ENCODE data around the gene HMGN5.

The HMGN5 gene

GRCh38 chrX:81114757-81115156, 87.0 kb downstream of the HMGN5 start:
- DNase-seq = no peak

DNA sequence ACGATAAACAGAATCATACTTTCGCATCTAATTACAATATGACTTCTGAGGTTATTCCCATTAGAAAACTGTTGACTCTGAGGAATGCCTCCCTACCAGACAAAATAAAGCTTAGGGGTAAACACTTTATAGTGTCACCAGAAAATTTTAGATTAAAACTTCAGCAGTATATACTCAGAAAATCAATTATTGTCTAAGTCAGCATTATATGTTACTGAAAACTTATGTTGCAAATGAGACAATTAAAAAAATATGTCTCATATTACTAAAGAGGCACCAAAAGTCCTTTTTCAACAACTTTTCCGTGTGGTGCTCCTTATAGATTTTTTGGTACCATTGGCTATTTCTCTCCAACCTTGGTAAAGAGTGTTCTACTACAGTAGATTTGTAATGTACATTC, 91.4 kb downstream of the HMGN5 start:
- DNase-seq = no peak

DNA sequence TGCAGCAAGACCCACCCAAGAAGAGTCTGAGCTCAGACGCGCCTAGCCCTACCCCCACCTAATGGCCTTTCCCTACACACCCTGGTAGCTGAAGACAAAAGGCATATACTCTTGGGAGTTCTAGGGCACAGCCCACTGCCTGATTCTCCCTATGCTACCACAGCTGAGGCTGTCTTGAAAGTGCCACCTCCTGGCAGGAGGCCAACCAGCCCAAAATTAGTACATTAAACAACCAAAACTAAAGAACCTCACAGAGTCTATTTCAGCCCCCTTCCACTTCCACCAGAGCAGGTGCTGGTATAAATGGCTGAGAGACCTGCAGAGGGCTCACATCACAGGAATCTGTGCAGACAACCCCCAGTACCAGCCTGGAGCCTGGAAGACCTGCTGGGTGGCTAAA, 119.1 kb downstream of the HMGN5 start:
- no peak for DNase-seq

Data from CD4-positive, alpha-beta T cell treated with Interleukin-15 for 1 hour (primary cell).